GF-D8 (cell line): ENCODE measurements around the gene ATP6V0D1.
"Not testable (repeated sequence)": the region's sequence is repeated elsewhere in the genome, so short reads cannot be mapped to it uniquely, and the experiment has no call there.

ENCODE experiments used
- DNase-seq: peaks from one replicate; lab custom pipeline; 2025; lab: John Stamatoyannopoulos, UW

The ATP6V0D1 gene

DNA sequence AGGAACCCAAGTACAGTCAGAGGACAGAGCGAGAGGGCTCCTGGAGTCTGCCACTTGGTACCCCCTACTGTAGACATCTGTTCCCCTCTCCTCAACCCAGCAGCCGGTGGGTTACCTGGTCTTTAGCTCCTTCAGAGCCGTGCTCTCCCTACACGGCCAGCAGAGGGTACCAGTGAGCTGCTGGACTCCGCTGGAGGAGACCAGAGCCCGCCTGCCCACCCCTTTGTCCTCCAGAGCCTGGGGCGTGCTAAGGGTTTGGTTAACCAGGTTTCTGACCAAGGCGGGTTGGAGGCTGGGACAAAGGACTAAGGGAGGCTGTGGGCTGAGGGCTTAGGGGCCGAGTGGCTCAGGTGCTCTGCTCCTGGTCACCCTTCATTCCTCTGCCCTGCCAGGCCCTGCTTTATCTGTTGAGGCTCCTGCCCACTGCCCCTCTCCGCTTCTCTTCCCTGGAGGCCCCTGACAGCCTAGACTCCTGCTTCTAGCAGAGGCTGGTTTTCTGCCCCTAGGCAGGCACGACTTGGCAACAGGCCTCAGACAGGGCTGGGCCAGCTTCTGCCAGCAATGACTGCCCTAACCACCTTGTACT, 52.7 kb downstream of the ATP6V0D1 start:
- DNase-seq: no peak

DNA sequence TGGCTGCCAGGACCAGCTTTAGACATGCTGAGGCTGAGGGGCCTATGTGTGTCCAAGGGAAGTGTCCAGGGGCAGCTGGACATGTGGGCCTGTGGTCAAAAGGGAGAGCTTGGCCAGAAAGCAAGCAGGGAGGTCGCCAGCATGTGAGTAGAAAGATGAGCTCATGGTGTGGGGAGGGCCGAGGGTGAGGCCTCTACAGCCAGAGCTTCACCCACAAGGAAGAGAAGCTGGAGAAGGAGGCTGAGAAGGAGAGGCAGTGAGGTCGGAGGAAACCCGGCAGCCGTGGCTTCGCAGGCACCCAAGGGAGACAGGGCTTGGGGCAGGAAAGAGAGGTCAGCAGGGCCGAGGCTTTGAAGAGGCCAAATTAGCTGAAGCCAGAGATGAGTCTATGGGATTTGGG, 54.0 kb downstream of the ATP6V0D1 start:
- no peak for DNase-seq

GRCh38 chr16:67426022-67426421, 54.9 kb downstream of the ATP6V0D1 start:
- no peak for DNase-seq

DNA sequence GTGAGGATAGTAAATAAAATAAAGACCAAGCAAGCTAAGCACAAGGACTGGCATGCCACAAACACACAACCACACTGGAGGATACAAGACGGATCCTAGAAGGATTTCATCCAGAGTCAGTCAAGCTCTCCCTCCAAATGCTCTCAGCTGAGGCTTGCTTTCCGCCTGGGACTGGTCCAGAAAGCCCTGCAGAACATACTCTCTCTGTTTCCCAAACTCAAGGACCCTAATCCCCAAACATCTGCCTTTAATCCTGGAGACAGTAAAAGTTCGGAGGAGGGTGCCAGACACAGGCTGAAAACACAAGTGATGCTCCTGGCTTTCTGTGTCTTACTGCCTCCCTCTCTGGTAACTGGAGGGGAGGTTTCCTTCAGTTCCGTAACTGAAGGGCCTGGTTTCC, 55.4 kb downstream of the ATP6V0D1 start:
- DNase-seq: no peak

- no peak for DNase-seq
Observed at GRCh38 chr16:67425061-67425460, 55.9 kb downstream of the ATP6V0D1 start.

DNA sequence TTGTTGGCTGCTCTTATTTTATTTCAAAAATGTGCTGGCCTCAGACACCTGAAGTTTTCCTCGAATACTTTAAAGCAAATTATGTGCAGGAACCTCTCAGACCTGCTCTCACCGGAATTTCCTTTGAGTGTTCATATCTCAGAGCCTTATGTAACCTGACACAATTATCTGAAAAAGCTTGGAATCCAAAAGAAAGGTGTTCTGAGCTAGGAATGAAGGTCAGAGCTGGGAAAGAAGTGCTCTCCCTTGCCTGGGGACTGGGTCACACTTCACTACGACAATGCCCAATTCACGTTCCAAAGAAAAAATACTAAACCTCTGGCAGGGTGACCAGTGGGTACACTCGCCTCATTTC, 56.7 kb downstream of the ATP6V0D1 start:
- DNase-seq: no peak

GRCh38 chr16:67423611-67424260, 57.2 kb downstream of the ATP6V0D1 start:
- DNase-seq: peak; percentile 6

DNA sequence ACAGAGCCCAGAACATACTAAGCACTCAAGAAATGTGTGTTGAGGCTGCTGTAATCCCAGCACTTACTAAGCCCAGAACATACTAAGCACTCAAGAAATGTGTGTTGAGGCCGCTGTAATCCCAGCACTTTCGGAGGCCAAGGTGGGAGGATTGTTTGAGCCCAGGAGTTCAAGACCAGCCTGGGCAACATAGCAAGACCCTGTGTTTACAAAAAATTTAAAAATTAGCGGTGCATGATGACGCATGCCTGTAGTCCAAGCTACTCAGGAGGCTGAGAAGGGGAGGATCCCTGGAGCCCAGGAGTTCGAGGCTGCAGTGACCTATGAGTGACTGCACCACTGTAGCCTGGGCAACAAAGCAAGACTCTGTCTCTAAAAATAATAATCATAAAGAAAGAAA, 57.9 kb downstream of the ATP6V0D1 start:
- no peak for DNase-seq

GRCh38 chr16:67421030-67421429, 59.9 kb downstream of the ATP6V0D1 start:
- no peak for DNase-seq

- no peak for DNase-seq
Observed at GRCh38 chr16:67419931-67420330, 61.0 kb downstream of the ATP6V0D1 start.

- no peak for DNase-seq
Observed at GRCh38 chr16:67419502-67419901, 61.5 kb downstream of the ATP6V0D1 start.

- DNase-seq: no peak
Observed at GRCh38 chr16:67417333-67418061, 63.5 kb downstream of the ATP6V0D1 start.

DNA sequence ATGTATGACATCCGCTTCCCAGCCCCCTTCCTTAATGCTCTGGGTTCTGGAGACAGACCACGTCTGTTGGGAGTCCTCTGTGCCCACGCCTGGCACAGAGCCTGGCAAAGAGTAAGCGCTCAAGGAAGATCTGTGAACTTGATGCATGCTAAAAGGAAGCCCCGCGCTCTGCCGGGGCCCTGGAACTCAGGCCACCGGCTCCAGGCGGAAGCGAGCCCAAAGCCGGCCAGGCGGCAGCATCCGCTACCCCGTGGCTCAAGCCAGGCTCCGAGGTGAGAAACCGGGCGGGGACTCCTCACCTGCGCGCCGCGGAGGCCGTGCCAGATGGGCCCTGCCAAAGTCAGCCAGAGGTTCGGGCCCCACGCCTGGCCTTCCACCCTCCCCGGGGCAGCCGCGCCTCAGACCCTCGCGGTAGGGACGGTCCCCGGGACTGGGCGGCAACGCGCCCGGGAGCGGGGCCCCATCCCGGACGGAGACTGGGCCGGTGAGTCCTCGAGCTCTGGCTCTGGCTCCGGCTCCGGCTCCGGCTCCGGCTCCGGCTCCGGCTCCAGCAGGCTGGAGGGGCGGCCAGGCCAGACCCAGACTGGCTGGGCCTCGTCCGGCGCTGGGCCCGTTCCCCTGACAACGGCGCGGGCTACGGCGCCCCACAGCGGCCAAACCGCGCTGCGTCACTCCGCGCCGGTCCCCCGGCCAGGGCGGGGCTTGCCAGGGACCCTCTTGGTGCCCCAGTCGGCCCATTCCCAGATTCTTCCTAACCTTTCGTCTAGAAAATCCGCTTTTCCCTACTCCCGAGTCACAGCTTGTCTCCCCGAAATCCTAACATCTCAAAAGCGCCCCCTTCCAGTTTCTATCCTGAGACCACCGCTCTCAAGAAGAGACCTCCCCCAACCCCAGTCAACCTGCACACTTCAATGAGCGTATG, 64.8 kb downstream of the ATP6V0D1 start, which contains the start of gene ZDHHC1:
ZDHHC1 (minus strand) TSS at position 606 of the 922 bp plus-strand sequence. CDS start 8,702 bp downstream, outside the sequence.
- no peak for DNase-seq

GRCh38 chr16:67415421-67415820, 65.5 kb downstream of the ATP6V0D1 start:
- DNase-seq: not testable (repeated sequence)

GRCh38 chr16:67413978-67414911, 66.7 kb downstream of the ATP6V0D1 start:
- DNase-seq: no peak

- DNase-seq: no peak
Observed at GRCh38 chr16:67412294-67412693, 68.7 kb downstream of the ATP6V0D1 start.

DNA sequence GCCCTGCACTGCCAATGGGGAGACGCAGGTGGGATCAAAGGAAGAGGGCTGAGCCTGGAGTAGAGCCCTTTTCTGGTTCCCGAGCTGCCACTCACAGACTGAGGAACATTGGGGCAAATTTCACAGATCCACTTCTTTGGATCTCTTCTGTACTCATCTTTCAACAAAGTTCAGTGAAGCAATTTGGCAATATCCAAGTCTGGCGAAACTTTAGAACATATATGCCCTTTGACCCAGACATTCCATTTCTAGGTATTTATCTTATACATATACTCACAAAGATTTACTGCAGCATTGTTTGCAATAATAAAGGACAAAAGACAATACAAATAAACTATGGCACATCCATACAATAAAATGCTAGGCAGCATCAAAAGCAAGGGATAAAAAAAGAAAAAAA, 69.6 kb downstream of the ATP6V0D1 start:
- no peak for DNase-seq

DNA sequence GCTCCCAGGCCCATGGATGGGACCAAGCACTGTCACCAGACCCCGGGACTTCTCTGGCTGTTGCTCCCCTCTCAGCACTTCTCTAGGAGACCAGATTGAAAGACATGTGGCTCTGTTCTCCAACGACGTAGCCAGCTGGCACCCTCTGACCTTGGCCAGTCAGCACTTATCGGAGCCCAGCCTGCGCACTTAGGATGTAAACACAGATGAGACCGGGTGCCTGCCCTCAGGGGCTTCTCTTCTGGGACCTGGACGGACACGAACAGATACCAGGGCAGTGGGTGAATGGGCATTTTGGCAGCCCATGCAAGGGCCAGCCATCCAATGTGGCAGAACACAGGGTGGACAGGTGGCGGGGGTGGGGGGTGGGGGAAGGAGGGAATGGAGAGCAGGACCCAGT, 71.3 kb downstream of the ATP6V0D1 start:
- no peak for DNase-seq

DNA sequence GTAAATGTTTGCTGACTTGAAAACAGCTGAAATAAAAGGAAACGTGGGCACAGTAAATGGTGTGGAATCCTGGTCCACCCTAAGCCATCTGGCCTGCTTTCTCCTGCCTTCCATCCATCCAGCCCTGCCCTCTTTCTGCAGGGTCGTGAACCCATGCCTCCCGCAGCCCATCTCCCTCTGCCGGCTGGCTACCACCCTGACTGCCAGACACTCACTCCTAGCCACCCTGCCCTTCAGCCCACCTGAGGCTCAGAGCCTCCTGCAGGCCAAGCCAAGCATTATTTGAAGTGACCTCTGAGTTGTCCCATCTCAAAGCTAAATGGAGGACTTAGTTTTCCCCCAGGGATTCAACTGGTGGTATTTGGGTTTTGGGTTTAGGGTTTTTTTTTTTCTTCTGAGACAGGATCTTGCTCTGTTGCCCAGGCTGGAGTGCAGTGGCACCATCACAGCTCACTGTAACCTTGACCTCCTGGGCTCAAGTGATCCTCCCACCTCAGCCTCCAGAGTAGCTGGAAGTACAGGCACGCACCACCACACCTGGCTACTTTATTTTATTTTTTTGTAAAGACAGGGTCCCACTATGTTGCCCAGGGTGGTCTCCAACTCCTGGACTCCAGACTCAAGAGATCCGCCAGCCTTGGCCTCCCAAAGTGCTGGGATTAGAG, 73.0 kb downstream of the ATP6V0D1 start:
- no peak for DNase-seq

DNA sequence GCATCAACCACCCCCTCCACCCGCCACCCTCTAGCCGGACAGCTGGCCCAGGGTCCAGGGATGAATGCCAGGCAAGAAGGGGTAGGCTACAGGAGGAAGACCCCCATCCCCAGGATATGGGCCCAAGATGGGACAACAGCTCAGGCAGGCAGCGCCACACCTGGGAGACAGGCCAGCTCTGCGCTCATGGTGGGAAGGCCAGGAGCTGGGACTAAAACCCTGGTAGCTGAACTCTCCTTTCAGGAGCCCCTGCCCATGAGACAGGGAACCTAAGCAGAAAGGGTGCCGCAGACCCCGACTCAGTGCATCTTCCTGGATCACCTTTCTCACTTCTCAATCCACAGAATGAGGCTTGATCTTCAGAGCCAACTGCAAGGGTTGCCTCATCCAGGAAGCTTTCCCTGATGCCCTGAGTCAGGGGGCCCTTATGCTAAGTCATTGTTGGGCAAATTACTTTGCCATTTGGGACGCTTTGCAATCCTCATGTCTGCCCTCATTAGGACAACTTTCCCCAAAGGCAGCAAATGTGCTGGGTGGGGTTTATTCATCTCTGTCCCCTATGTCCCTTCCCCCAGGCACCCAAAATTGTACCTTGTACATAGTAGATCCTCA, 73.7 kb downstream of the ATP6V0D1 start:
- no peak for DNase-seq
